GM12874 (cell line): ENCODE results near the gene TNFRSF1A.

Source experiments
- CTCF ChIP-seq: IDR thresholded peaks from 2 replicates; pipeline ENCODE4 v1.5.1; 2011; ENCODE audit warnings: low read depth, mild to moderate bottlenecking, control low read depth, low read length, moderate library complexity; ENCODE audit not compliant: insufficient read depth

Gene TNFRSF1A

DNA sequence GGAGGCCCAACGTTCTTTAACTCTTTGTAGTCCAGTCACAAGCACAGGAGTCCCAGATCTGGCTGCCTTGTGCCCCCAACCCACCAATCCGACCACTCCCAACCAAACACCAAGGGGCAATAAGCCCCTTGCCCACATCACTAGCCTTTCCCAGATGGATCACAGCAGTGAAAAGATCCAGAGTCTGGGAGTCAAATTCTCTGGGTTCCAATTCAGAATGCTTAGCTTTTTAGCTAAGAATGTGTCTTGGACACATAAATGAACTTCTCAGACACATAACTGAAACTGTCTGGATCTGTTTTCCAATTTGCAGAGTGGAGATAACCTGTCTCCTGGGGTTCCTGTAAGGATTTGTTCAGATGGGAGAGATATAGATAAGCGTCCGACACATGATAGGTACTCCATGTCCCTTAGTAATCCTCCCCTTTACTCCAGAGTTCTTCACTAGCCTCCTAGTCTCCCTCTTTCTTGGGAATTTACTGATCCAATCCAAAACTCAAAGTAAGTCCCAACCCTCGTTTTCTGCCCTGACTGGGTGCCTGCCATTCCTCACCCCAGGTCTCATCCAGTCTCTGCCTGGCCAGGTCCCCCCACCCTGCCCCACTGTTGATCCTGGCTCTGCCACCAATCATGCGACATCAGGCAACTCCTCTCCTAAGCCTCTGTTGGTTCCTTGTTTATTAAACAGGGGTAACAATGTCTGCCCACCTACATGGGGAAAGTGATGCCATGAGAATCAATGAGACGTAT is 439 bp upstream of the TNFRSF1A start:
- no peak for TF ChIP-seq CTCF

DNA sequence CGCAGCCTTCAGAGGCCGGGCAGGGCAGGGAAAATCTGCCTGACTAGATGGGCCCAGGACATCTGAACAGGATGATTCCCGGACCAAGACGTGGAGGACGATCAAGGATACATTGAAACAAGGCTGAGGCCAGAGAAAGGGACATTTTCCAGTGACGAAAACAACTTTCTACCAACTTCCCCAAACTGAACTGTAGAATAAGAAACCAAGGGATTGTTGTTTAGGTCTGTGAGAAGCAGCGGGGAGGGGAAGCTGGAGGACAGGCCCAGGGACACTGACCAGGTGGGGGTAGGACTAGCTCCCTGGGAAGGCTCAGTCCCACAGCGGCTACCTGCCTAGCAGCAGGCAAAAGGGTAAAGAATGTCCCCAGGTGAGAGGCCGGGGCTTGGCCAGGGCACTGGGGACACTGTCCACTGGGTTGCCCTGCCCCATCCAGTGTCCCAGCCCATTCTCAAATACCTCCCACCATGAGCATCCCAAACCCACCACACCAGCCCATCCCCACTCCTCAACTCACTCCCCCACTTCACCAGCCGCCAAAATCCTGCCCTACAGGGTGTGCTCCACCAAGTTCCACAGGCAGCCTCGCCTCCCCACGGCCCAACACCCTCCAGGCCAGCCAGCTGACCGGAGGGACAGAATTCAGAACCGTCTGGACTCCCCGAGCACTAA is 995 bp downstream of the TNFRSF1A start:
- no peak for TF ChIP-seq CTCF

DNA sequence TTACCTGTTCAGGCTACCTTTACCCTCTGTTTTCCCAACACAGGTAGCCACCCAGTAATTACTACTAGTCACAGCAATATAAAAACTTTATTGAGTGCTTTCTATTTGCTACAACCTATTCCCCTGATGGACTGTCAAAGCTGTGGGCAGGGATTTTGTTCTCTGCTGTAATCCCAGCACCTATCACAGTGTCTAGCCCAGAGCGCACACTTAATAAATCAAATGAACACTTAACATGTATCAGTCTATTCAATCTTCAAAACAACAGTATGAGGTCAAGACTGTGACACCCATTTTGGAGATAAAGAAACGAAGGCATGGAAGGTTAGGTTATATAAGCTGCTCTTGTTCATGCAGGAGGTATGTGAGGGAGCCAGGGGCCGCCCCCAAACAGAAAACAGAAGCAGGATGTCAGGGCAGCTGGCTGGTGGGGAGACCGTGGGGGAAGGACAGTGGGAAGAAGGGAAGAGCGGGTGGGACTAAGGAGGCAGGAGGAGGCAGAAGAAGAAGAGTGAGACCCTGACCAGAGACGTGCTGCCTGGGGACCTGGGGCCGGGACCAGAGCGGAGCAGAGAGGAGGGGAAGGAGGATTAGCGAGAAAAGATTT is 1.7 kb downstream of the TNFRSF1A start:
- TF ChIP-seq CTCF, result no peak

DNA sequence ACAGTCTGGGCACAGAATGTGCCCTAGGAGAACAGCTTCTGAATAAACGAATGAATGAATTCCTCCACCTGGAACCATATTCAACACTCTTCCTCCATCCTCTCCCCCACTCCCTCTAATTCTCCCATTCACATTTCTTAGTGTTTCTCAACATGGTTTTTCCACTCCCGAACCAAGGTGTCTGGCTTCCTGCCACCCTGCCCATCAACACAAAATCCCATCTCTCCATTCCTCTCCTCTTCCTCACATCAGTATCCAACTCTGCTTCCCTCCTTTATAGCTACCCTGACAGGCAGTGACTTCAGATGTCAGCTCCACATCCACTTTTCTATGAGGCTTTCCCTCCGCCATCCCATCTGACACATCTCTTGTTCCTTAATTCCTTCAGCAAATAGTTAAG is 2.9 kb downstream of the TNFRSF1A start:
- TF ChIP-seq CTCF, result no peak

DNA sequence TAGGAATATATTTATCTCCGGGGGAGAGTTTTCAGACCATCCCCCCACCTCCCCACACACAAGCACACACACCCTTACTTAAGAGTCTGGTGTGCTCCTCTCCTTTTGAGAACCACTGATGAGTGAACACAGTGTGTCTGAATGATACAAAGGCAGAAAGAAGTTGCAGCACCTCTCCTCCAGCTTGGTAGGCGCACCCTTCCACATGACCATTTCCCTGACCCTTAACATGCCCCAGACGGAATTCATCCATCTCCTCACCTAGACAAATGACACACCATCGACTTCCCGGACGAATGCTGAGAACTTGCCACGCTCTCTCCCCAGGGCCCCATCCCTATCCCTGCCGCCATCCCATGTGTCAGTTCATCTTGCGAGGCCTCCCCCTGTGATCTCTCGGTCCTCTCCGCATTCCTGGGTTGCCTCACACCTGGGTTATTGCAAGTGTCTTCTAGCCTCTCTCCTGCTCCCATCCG is 3.9 kb downstream of the TNFRSF1A start:
- no peak for TF ChIP-seq CTCF

DNA sequence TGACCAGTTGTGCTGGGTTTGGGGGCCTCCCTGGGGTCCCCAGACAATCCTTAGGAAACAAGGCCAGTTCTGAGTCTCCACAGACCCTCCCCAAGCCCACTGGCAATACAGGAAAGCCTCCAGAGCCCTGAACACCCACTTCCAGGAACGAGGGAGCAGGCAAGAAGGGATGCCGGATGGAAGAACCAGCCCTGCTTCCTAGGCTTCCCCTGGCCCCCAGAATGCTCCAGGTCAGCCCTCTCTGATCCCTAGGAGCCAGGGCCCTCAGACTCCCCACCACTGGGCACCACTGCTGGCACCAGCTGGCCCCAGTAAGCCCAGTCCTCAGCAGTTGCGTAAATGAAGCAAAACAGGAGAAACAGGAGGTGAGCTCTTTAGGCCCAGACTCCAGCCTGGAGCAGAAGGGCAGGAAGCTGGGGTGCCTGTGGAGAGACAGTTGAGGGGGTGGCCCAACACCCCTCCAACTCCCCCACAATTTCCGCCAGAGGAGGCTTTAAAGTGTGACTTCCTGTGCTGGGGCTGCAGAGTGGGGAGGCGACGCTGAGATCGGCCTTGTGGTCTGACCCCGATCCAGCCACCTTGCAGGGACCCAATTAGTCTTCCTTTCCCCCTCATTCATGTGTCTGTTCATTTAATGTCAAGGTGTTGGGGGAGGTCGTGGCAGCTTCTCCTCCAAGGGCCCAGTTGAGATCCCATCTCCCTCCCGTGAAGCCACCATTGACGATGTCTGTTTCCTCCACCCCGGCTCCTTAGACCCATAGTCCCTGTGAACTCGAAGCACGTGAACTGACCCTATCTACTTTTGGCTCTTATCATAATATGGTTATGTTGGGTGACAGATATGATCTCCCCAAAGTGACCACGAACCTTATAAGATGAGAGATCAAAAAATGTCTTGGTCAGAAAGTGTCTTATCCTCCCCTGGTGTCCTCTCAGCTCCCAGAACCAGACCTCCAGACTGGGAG is 4.7 kb downstream of the TNFRSF1A start:
- no peak for TF ChIP-seq CTCF
